Cardiac atrium fibroblast (primary cell): ENCODE data around the gene GOLGA6L9. TPM values are rescaled to one million over a fixed set of nuclear protein-coding genes. Genes with fewer than 3 reads are reported as not detected.

Experiments used
- total RNA-seq: library from RNA; depleted of rRNA; stranded (reverse); fragments of >200 nt; gene quantifications from 2 replicates; pipeline ENCODE4 v1.2.3, GENCODE V29; 2015

GOLGA6L9 gene, protein sequence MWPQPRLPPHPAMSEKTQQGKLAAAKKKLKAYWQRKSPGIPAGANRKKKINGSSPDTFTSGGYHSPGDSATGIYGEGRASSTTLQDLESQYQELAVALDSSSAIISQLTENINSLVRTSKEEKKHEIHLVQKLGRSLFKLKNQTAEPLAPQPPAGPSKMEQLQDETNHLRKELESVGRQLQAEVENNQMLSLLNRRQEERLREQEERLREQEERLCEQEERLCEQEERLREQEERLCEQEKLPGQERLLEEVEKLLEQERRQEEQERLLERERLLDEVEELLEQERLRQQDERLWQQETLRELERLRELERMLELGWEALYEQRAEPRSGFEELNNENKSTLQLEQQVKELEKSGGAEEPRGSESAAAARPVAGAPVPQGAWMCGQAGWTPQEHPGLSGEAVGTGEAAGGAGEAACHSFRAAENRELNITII
- total RNA-seq, result 0.16 and 1.3 TPM in 2 replicates

DNA sequence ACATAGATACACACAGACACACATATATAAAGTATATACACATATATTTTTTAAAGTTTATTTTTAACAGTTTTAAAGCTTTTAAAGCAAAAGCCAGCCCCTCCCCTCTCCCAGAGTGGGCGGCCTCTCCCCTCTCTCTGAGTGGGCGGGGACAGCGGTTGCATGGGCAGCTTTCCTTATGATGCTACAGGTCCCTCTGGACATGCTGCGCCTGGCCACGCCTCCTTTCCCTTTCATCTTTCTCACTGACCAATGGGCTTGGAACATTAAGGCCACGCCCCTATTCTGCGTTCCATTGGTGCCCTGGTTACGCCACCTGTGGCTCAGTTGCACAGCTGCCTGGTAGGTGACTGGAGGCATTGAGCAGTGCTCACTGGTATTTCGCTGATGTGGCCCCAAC, at the start of gene GOLGA6L9:
GOLGA6L9 (plus strand) TSS at position 124 of the 400 bp plus-strand sequence; CDS start at position 388, 264 bp downstream.

Other genes with a start within 250 kb of the GOLGA6L9 start
- gene EFL1, start 167.1 kb upstream of the GOLGA6L9 start, total RNA-seq, result 7.4 and 10.2 TPM in 2 replicates
- gene SAXO2, start 167.0 kb upstream of the GOLGA6L9 start, total RNA-seq, result not detected in 2 replicates
- gene GOLGA6L10, start 80.3 kb upstream of the GOLGA6L9 start, total RNA-seq, result 0.49 TPM in 1 of 2 replicates, not detected in the other
- gene RPS17, start 110.6 kb downstream of the GOLGA6L9 start, total RNA-seq, result 2,703 and 2,945 TPM in 2 replicates
- 0.72 and 0.97 TPM in 2 replicates for gene CPEB1, start 217.5 kb downstream of the GOLGA6L9 start, total RNA-seq